Lower leg skin (tissue), 4 donors: Measurements from ENCODE around the gene PRDM16. TPM values are rescaled to one million over a fixed set of nuclear protein-coding genes. Genes with fewer than 3 reads are reported as not detected.

Source experiments
- DNase-seq, 2 donors: peaks; one replicate each; pipeline ENCODE4 v3.0.0-alpha.2; 2019; ENCODE audit warnings: low spot score in 2 of 2
- H3K4me3 ChIP-seq: fragments of 200-600 bp; sonication (generic); 2 replicates; pipeline ENCODE4 v1.5.1; 2017; ENCODE audit warnings: mild to moderate bottlenecking, low read depth; ENCODE audit not compliant: poor library complexity, severe bottlenecking
- CTCF ChIP-seq, 3 donors: fragments of 450-650 bp; IDR thresholded peaks; one replicate each; pipeline ENCODE4 v1.5.1; 2016; ENCODE audit warnings: antibody characterized with exemption in 3 of 3, mild to moderate bottlenecking in 3 of 3, moderate library complexity in 2 of 3
- POLR2A ChIP-seq, 2 donors: fragments of 450-650 bp; IDR thresholded peaks; one replicate each; pipeline ENCODE4 v1.6.1; 2016 to 2017; ENCODE audit warnings: antibody characterized with exemption in 2 of 2, mild to moderate bottlenecking in 1 of 2, moderate library complexity in 1 of 2
- WGBS, 2 donors: methylation state at CpG; one replicate each; pipeline ENCODE4 v1.1.5; 2018; 5-methylcytosine and 5-hydroxymethylcytosine counted together
- intact Hi-C: fragments of 100-400 bp; cut with DNase I; formaldehyde crosslinking; loops from one replicate; pipeline ENCODE4 v1.15.0; 2023; ENCODE audit warnings: low total_unique reads
- total RNA-seq, 4 donors: library from RNA; depleted of rRNA; stranded (reverse); fragments of >200 nt; gene quantifications; one replicate each; pipeline ENCODE4 v1.1.0, GENCODE V29; 2016

PRDM16 gene
- total RNA-seq, 4 donors from 2014 or later, result 0.08 to 0.91 (median 0.56) TPM; not detected in 1

GRCh38 chr1:3294450-3294849, 225.4 kb downstream of the PRDM16 start:
- WGBS, 2 donors, result 82 to 83% methylated on average over 13 of the region's 13 CpGs
- no peak for DNase-seq
- TF ChIP-seq POLR2A (IDR thresholded peaks at IDR 0.05) (no peak), CTCF (IDR thresholded peaks at IDR 0.05) (no peak)
- no peak overlapping the region for H3K4me3 ChIP-seq
- intact Hi-C loops, result no loop called here

- TF ChIP-seq POLR2A (IDR thresholded peaks at IDR 0.05) (no peak), CTCF (IDR thresholded peaks at IDR 0.05) (no peak)
- intact Hi-C loops, result no loop called here
Measured at GRCh38 chr1:3295846-3296245, 226.8 kb downstream of the PRDM16 start.

GRCh38 chr1:3296326-3296725, 227.3 kb downstream of the PRDM16 start:
- no peak overlapping the region for H3K4me3 ChIP-seq
- intact Hi-C loops, result no loop called here
- no peak for TF ChIP-seq POLR2A (IDR thresholded peaks at IDR 0.05)
- no peak for TF ChIP-seq CTCF (IDR thresholded peaks at IDR 0.05)
- DNase-seq, result no peak
- 60 to 66% methylated on average over 11 of the region's 11 CpGs for WGBS, 2 donors

More at GRCh38 chr1:3295846-3296245, 226.8 kb downstream of the PRDM16 start:
- DNase-seq, result no peak
- WGBS, 2 donors, result 80 to 88% methylated on average over 11 to 12 of the region's 12 CpGs
- H3K4me3 ChIP-seq, result no peak overlapping the region

GRCh38 chr1:3296826-3297225, 227.8 kb downstream of the PRDM16 start:
- intact Hi-C loops, result no loop called here
- no peak overlapping the region for H3K4me3 ChIP-seq
- DNase-seq, result no peak
- 86 to 92% methylated on average over 16 of the region's 16 CpGs for WGBS, 2 donors
- TF ChIP-seq CTCF (IDR thresholded peaks at IDR 0.05), result no peak
- TF ChIP-seq POLR2A (IDR thresholded peaks at IDR 0.05), result no peak

GRCh38 chr1:3297756-3298155, 228.8 kb downstream of the PRDM16 start:
- 78 to 86% methylated on average over 7 of the region's 7 CpGs for whole genome bisulfite sequencing, 2 donors
- no peak for DNase-seq
- H3K4me3 ChIP-seq, result no peak overlapping the region
- intact Hi-C loops, result no loop called here
- no peak for TF ChIP-seq CTCF (IDR thresholded peaks at IDR 0.05)
- TF ChIP-seq POLR2A (IDR thresholded peaks at IDR 0.05), result no peak

GRCh38 chr1:3298197-3298596, 229.2 kb downstream of the PRDM16 start:
- no peak for DNase-seq
- 86% methylated on average over 15 of the region's 15 CpGs for WGBS, 2 donors
- intact Hi-C loops, result no loop called here
- TF ChIP-seq CTCF (IDR thresholded peaks at IDR 0.05) (no peak), POLR2A (IDR thresholded peaks at IDR 0.05) (no peak)
- H3K4me3 ChIP-seq, result no peak overlapping the region
